ENCODE data around the gene ASXL2.

The ASXL2 gene

GRCh38 chr2:25684577-25685473, 193.5 kb downstream of the ASXL2 start:
- no peak for DNase-seq

Data from cerebellar nuclear complex (tissue), 1 donor.